Activated CD8-positive, alpha-beta memory T cell treated with anti-CD3 and anti-CD28 coated beads for 4 hours (primary cell): ENCODE results near the gene LTBP1.
"Not testable (repeated sequence)": the region's sequence is repeated elsewhere in the genome, so short reads cannot be mapped to it uniquely, and the experiment has no call there.

Source experiments
- DNase-seq, 2 donors: peaks; one replicate each; pipeline ENCODE4 v3.0.0-alpha.2; 2020; ENCODE audit warnings: low read depth in 2 of 2

The LTBP1 gene

GRCh38 chr2:33426666-33427231, 480.0 kb downstream of the LTBP1 start:
- no peak for DNase-seq

GRCh38 chr2:33430077-33430476, 483.3 kb downstream of the LTBP1 start:
- DNase-seq = no peak

- DNase-seq = no peak
These were observed 484.1 kb downstream of the LTBP1 start for GRCh38 chr2:33430856-33431255.

GRCh38 chr2:33432871-33433270, 486.1 kb downstream of the LTBP1 start:
- DNase-seq = no peak

- DNase-seq = no peak
These were observed 486.8 kb downstream of the LTBP1 start for GRCh38 chr2:33433279-33434235.

- no peak for DNase-seq
These were observed 488.8 kb downstream of the LTBP1 start for GRCh38 chr2:33435518-33435917.

- DNase-seq = no peak
These were observed 489.3 kb downstream of the LTBP1 start for GRCh38 chr2:33436083-33436482.

- DNase-seq = no peak
These were observed 490.5 kb downstream of the LTBP1 start for GRCh38 chr2:33437297-33437696.

GRCh38 chr2:33437815-33438214, 491.1 kb downstream of the LTBP1 start:
- no peak for DNase-seq

GRCh38 chr2:33441235-33441810, 494.6 kb downstream of the LTBP1 start:
- DNase-seq = no peak

GRCh38 chr2:33442052-33442451, 495.3 kb downstream of the LTBP1 start:
- not testable (repeated sequence) for DNase-seq

- DNase-seq = no peak
These were observed 495.9 kb downstream of the LTBP1 start for GRCh38 chr2:33442528-33443079.

GRCh38 chr2:33443274-33443829, 496.6 kb downstream of the LTBP1 start:
- no peak for DNase-seq

GRCh38 chr2:33444967-33445366, 498.2 kb downstream of the LTBP1 start:
- DNase-seq = no peak

- no peak for DNase-seq
These were observed 501.6 kb downstream of the LTBP1 start for GRCh38 chr2:33448220-33448899.
